Measurements from ENCODE around the gene PAM16.

Gene PAM16

DNA sequence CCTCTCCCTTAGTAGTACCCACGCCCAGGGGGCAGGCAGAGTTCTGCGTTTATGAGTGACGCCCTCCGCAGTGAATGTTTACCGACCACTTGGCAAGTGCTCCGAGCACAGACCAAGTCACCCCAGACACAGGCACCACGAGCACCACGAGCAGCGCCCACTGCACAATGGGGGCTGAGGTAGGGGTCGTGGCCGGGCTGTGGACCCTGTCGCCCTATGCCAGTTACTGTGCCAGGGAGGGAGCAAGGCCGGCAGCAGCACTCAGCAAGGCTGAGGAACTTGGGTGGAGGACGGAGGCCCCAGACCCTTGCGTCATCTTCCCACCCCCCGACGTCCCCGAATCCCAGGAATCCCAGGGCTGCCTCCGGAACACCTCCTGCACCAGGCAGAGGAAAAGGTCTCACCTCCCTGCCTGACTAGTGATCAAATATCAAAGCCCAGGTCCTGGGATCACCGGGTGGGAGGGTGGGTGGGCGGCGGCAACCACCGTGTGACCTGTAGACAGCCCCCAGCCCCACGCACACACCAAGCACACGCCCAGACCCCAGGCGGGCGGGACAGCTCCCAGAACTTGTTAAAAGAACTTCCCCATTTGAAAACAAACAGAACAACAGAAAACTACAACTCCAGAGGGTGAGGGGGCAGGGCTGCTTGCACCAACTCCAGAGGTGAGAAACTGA, 25.9 kb upstream of the PAM16 start:
- no peaks in the 10 kb centered on the region for H3K9me3 Mint-ChIP-seq
- no peak overlapping the region for H3K27ac Mint-ChIP-seq
- no peaks in the 10 kb centered on the region for H3K27me3 Mint-ChIP-seq
- no peak overlapping the region for H3K4me3 Mint-ChIP-seq
- H3K4me1 Mint-ChIP-seq, result peaks cover 17% of the 10 kb centered on the region
- H3K36me3 Mint-ChIP-seq, result no peaks in the 10 kb centered on the region

DNA sequence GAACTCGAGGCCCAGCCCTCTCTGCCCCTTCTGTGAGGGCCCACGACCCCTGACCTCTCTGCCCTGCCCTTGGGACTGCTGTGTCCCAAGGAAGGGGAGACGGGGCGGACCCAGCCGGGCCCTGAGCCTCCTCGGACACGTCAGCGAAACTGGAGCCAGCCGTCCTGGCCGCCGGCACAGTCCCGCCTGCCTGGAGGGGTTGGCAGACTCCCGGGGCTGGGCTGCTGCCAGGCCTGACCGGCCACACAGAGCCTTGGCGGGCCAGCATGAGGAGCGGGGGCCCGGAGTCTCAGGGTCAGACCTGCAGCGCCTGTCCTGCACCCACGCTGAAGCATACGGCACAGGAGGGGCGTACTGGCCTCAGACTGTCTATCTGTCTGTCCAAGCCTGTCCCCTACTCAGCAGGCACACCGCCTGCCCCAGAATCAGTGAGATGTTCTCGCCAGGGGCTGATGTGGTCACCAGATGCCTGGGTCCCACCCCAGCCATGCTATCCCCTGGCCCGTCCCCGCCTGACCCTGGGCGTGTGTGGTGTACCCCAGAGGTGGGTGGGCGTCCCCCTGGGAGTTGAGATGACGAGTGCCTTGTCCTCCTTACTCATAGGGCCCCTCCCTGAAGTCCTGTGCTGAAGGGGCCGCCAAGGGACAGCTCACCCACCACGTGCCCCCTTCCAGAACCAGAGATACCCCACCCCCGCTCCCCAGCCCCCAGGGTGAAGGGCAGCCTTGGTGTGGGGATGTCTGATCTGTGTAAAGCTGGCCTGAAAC, 25.2 kb upstream of the PAM16 start:
- Mint-ChIP-seq H3K27me3 (no peaks in the 10 kb centered on the region), H3K4me1 (peaks cover 17% of the 10 kb centered on the region), H3K27ac (no peak overlapping the region), H3K4me3 (no peak overlapping the region), H3K9me3 (no peaks in the 10 kb centered on the region), H3K36me3 (no peaks in the 10 kb centered on the region)

GRCh38 chr16:4375717-4376116, 24.6 kb upstream of the PAM16 start:
- Mint-ChIP-seq H3K4me3 (no peak overlapping the region), H3K4me1 (peaks cover 17% of the 10 kb centered on the region), H3K9me3 (no peaks in the 10 kb centered on the region), H3K27ac (no peak overlapping the region), H3K36me3 (no peaks in the 10 kb centered on the region), H3K27me3 (no peaks in the 10 kb centered on the region)

- H3K36me3 Mint-ChIP-seq, result no peaks in the 10 kb centered on the region
- H3K4me3 Mint-ChIP-seq, result no peak overlapping the region
- H3K4me1 Mint-ChIP-seq, result peaks cover 17% of the 10 kb centered on the region
- no peaks in the 10 kb centered on the region for H3K27me3 Mint-ChIP-seq
- H3K27ac Mint-ChIP-seq, result no peak overlapping the region
- no peaks in the 10 kb centered on the region for H3K9me3 Mint-ChIP-seq
Observed at GRCh38 chr16:4373909-4374742, 23.0 kb upstream of the PAM16 start.

GRCh38 chr16:4373356-4373908, 22.3 kb upstream of the PAM16 start:
- H3K27me3 Mint-ChIP-seq, result no peaks in the 10 kb centered on the region
- no peaks in the 10 kb centered on the region for H3K36me3 Mint-ChIP-seq
- no peak overlapping the region for H3K27ac Mint-ChIP-seq
- no peak overlapping the region for H3K4me3 Mint-ChIP-seq
- no peaks in the 10 kb centered on the region for H3K9me3 Mint-ChIP-seq
- peaks cover 17% of the 10 kb centered on the region for H3K4me1 Mint-ChIP-seq

- H3K4me3 Mint-ChIP-seq, result peak overlapping the region; percentile 82
Observed at GRCh38 chr16:4372578-4373355, 21.6 kb upstream of the PAM16 start.

GRCh38 chr16:4372001-4372577, 21.0 kb upstream of the PAM16 start:
- Mint-ChIP-seq H3K9me3 (no peaks in the 10 kb centered on the region), H3K36me3 (no peaks in the 10 kb centered on the region), H3K4me3 (peak overlapping the region; percentile 82), H3K27ac (peak overlapping the region; percentile 68), H3K4me1 (peaks cover 13% of the 10 kb centered on the region), H3K27me3 (no peaks in the 10 kb centered on the region)

More at GRCh38 chr16:4372578-4373355, 21.6 kb upstream of the PAM16 start:
- Mint-ChIP-seq H3K4me1 (peaks cover 14% of the 10 kb centered on the region), H3K36me3 (no peaks in the 10 kb centered on the region), H3K27ac (no peak overlapping the region), H3K9me3 (no peaks in the 10 kb centered on the region), H3K27me3 (no peaks in the 10 kb centered on the region)

DNA sequence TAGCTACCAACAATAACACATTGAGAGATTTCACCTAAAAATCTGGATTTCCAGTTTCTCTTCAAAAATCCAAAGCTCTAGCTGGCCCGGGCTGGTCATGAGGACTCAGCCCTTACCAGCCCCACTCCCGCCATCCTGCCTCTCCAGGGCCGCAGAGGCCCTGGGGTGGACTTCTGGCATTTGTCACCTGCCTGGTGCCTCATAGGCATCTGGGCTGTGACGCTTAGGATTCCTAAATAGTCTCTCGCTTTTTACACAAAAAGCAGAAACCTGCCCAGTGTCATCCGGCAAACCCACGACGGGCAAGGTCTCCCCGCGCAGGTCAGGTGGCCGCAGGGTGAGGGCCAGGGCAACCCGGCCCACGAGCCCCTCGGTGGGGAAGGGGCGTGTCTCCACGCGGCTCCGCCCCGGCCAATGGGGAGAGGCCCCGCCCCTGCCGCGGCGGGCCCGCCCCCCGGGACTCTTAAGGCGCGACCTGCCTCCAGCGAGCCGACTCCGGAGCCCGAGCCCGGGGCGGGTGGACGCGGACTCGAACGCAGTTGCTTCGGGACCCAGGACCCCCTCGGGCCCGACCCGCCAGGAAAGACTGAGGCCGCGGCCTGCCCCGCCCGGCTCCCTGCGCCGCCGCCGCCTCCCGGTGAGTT, 20.4 kb upstream of the PAM16 start, which contains the start of gene VASN:
VASN (plus strand) TSS at position 492 of the 644 bp plus-strand sequence. CDS start 9,030 bp downstream, outside the sequence.
- H3K27ac Mint-ChIP-seq, result peak within 1 kb of the TSS; percentile 68
- H3K4me1 Mint-ChIP-seq, result peaks cover 13% of the 10 kb centered on the region
- no peaks in the 10 kb centered on the region for H3K9me3 Mint-ChIP-seq
- no peaks in the 10 kb centered on the region for H3K36me3 Mint-ChIP-seq
- peak within 1 kb of the TSS; percentile 82 for H3K4me3 Mint-ChIP-seq
- no peaks in the 10 kb centered on the region for H3K27me3 Mint-ChIP-seq

- Mint-ChIP-seq H3K4me1 (peaks cover 12% of the 10 kb centered on the region), H3K4me3 (no peak overlapping the region), H3K27ac (no peak overlapping the region), H3K9me3 (no peaks in the 10 kb centered on the region), H3K27me3 (no peaks in the 10 kb centered on the region), H3K36me3 (no peaks in the 10 kb centered on the region)
Observed at GRCh38 chr16:4370570-4371356, 19.6 kb upstream of the PAM16 start.

GRCh38 chr16:4370151-4370550, 19.0 kb upstream of the PAM16 start:
- no peak overlapping the region for H3K4me3 Mint-ChIP-seq

GRCh38 chr16:4369007-4369733, 18.0 kb upstream of the PAM16 start:
- Mint-ChIP-seq H3K9me3 (no peaks in the 10 kb centered on the region), H3K27ac (no peak overlapping the region), H3K36me3 (no peaks in the 10 kb centered on the region), H3K4me1 (peaks cover 5% of the 10 kb centered on the region), H3K4me3 (no peak overlapping the region), H3K27me3 (no peaks in the 10 kb centered on the region)

More at GRCh38 chr16:4370151-4370550, 19.0 kb upstream of the PAM16 start:
- H3K27ac Mint-ChIP-seq, result no peak overlapping the region
- no peaks in the 10 kb centered on the region for H3K9me3 Mint-ChIP-seq
- no peaks in the 10 kb centered on the region for H3K27me3 Mint-ChIP-seq
- peaks cover 9% of the 10 kb centered on the region for H3K4me1 Mint-ChIP-seq
- H3K36me3 Mint-ChIP-seq, result no peaks in the 10 kb centered on the region

DNA sequence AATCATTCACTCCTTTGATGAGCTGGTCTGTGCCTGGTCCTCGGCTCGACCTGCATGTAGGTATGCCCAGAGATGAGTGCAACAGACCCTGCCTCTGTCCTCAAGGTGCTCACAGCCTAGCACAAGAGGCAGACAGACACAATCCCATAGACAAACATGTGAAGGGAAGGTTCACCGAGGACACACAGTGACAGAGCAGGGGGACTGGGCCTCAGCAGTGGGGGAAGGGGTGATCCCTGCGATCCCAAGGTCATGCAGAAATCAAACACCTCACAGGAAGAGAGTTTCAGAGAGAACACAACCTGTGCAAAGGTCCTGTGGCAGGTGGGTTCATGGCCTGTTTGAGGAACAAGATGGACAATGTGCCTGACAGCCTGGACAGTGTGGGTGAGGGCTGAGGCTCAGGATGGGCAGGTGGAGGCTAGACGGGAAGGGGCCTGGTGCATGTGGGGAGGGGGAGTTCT, 16.3 kb upstream of the PAM16 start:
- Mint-ChIP-seq H3K27me3 (no peaks in the 10 kb centered on the region), H3K27ac (no peak overlapping the region), H3K4me1 (no peaks in the 10 kb centered on the region), H3K4me3 (no peak overlapping the region), H3K9me3 (no peaks in the 10 kb centered on the region), H3K36me3 (no peaks in the 10 kb centered on the region)

GRCh38 chr16:4366016-4366415, 14.9 kb upstream of the PAM16 start:
- no peaks in the 10 kb centered on the region for H3K27me3 Mint-ChIP-seq
- H3K9me3 Mint-ChIP-seq, result no peaks in the 10 kb centered on the region
- no peaks in the 10 kb centered on the region for H3K36me3 Mint-ChIP-seq
- no peak overlapping the region for H3K27ac Mint-ChIP-seq
- no peaks in the 10 kb centered on the region for H3K4me1 Mint-ChIP-seq
- no peak overlapping the region for H3K4me3 Mint-ChIP-seq
